Measurements from ENCODE around the gene ZNF384. TPM values are rescaled to one million over a fixed set of nuclear protein-coding genes. Genes with fewer than 3 reads are reported as not detected.

The ZNF384 gene
- total and polyA plus RNA-seq, 2 experiments from 2014 or later: 44.1 to 44.9 TPM

DNA sequence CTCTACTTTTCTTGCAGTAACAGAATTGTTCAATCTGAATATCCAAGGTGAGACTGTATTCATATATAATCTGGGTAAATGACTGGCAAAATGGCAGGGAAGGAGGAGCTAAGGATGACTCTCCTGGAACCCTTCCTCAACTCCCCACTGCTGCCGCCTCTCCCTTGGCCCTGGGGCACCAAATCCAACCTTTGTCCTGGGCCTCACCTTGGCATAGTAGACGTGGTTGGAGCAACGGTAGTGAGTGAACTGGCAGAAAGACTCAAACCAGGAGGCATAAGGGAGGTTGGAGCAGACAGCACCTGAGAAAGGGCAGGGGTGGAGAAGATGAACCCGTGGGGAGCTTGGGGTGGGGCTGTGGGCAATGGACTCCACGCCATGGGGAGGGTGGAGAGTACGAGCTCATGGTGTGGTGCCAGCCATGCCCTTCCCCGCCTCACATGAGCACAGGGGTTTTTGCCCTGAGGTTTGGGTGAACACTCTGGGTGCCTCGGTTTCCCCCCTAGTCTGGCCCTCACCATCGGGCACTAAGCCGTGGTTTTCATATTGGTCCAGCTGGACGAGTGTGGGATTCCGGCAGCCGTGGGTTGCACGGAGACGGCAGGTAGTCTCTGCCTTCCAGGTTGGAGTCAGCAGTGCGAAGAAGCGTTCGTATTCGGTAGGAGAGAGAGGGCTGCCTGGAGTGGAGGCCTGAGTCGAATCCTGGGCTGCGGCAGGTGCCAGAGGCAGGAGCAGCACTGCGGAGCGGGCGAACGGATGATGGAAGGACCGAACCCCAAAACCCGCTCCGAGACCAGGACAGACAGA, 42.7 kb downstream of the ZNF384 start:
- no peaks in the 10 kb centered on the region for H3K27me3 ChIP-seq
- DNase-seq (ENCODE audit: low read depth in 1 of 2, low spot score in 1 of 2): no peak
- peaks cover 6% of the 10 kb centered on the region for H3K36me3 ChIP-seq
- H3K4me3 ChIP-seq: peak overlapping the region; percentile 30
- H3K9me3 ChIP-seq (ENCODE audit: low read depth): no peaks in the 10 kb centered on the region
- TF ChIP-seq, protein P1, sequence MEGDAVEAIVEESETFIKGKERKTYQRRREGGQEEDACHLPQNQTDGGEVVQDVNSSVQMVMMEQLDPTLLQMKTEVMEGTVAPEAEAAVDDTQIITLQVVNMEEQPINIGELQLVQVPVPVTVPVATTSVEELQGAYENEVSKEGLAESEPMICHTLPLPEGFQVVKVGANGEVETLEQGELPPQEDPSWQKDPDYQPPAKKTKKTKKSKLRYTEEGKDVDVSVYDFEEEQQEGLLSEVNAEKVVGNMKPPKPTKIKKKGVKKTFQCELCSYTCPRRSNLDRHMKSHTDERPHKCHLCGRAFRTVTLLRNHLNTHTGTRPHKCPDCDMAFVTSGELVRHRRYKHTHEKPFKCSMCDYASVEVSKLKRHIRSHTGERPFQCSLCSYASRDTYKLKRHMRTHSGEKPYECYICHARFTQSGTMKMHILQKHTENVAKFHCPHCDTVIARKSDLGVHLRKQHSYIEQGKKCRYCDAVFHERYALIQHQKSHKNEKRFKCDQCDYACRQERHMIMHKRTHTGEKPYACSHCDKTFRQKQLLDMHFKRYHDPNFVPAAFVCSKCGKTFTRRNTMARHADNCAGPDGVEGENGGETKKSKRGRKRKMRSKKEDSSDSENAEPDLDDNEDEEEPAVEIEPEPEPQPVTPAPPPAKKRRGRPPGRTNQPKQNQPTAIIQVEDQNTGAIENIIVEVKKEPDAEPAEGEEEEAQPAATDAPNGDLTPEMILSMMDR (IDR thresholded peaks at IDR 0.05; ENCODE audit: low read depth, low read length): no peak
- H3K27ac ChIP-seq: no peak overlapping the region
- no peaks in the 10 kb centered on the region for H3K4me1 ChIP-seq (ENCODE audit: low read depth)

DNA sequence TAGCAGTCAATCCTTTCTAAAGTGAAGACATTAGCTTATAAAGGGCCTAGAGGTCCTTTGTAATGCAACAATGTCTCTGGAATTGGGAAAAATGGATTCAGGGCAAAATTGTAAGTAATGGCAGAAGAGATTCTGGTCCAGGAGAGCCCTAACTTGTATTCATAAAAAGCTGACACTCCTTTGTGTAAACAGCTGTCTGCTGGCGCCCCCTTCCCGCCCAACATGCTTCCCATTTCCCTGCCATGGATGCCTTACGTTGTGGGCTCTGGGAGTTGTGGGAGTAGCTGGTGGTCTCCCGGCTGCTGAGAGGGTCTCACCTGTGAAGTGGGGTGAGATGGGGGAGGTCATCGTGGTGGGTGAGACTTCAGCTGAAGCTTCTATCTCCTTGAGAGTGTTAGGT, 44.3 kb downstream of the ZNF384 start:
- Histone ChIP-seq H3K36me3 (no peaks in the 10 kb centered on the region), H3K27ac (no peak overlapping the region), H3K4me3 (no peak overlapping the region), H3K4me1 (ENCODE audit: low read depth) (no peaks in the 10 kb centered on the region), H3K9me3 (ENCODE audit: low read depth) (no peaks in the 10 kb centered on the region), H3K27me3 (no peaks in the 10 kb centered on the region)
- TF ChIP-seq, protein P1 (IDR thresholded peaks at IDR 0.05; ENCODE audit: low read depth, low read length): peak; percentile 29
- peak; percentile 25 to 53 for DNase-seq (ENCODE audit: low read depth in 1 of 2, low spot score in 1 of 2)

DNA sequence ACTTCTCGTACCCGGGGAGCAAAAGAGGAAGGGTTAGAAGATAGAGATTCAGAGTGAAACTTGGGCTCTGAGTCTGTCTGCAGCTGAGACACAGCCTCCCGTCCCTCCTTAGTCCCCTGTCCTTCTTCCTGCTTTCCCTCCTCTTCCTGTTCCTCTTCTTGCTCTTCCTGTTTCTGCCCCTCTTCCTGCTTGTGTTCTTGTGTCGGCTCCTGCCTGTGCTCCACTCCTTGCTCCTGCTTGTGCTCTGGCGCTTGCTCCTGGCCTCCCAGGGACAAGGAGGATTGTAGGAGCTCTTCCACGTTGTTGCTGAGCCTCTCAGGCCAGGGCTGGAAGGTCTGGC, 44.9 kb downstream of the ZNF384 start:
- DNase-seq (ENCODE audit: low read depth in 1 of 2, low spot score in 1 of 2): no peak
- no peaks in the 10 kb centered on the region for H3K36me3 ChIP-seq
- no peak overlapping the region for H3K27ac ChIP-seq

DNA sequence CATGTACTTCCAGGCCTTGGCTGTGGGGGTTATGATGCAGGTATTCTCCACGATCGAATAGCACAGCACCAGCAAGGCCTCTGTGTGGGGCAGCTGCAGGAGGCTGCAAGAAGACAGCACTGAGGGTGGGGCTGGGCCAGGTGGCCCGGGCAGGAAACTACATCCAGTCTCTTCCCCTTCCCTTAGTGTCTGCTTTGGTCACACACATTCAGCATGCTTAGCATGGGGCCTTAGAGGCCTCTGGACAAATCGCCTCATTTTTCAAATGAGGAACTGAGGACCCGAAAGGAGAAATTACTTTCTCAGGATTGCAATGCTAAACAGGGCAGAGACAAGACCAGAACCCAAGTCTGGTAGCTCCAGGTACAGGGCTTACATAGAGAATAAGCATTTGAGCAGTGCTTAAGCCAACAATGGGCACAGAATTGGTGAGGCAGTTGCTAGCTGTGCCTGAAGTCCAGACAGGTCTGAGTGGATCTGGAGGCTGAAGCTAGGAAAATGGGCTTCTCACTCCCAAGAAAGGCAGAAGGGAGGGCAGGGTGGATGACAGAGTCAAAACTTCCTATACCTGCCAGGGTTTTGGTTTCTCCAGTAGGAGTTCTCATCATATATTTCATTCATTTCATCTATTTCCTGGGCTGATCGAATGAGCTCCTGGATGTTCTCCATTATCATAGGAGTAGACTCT, 45.5 kb downstream of the ZNF384 start:
- Histone ChIP-seq H3K4me1 (ENCODE audit: low read depth) (no peaks in the 10 kb centered on the region), H3K9me3 (ENCODE audit: low read depth) (no peaks in the 10 kb centered on the region), H3K27ac (no peak overlapping the region), H3K36me3 (no peaks in the 10 kb centered on the region), H3K4me3 (no peak overlapping the region), H3K27me3 (no peaks in the 10 kb centered on the region)
- TF ChIP-seq, protein P1 (IDR thresholded peaks at IDR 0.05; ENCODE audit: low read depth, low read length): no peak
- DNase-seq (ENCODE audit: low read depth in 1 of 2, low spot score in 1 of 2): no peak

More for the DNA sequence above, 44.9 kb downstream of the ZNF384 start:
- Histone ChIP-seq H3K9me3 (ENCODE audit: low read depth) (no peaks in the 10 kb centered on the region), H3K4me1 (ENCODE audit: low read depth) (no peaks in the 10 kb centered on the region), H3K27me3 (no peaks in the 10 kb centered on the region), H3K4me3 (no peak overlapping the region)
- TF ChIP-seq, protein P1 (IDR thresholded peaks at IDR 0.05; ENCODE audit: low read depth, low read length): no peak

DNA sequence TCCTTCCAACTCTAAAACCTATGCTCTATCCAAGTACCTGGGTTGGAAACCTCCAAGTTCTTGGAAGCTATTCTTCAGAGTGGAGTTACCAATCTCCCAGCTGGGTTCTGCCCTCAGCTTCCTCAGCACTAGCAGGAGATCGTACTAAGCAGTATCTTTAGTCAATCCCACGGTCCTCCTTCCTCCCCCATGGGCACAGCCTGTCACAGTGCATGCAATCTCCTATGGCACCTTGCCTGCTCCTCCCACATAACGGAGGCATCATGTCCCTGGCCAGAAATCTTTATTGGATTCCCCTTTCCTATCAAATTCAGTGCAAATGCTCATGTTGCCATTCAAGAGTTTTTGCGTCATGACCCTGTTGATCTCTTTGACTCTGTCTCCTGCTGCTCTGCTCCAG, 48.0 kb downstream of the ZNF384 start:
- H3K4me3 ChIP-seq: no peak overlapping the region
- DNase-seq (ENCODE audit: low read depth in 1 of 2, low spot score in 1 of 2): no peak
- no peaks in the 10 kb centered on the region for H3K36me3 ChIP-seq
- TF ChIP-seq, protein P1 (IDR thresholded peaks at IDR 0.05; ENCODE audit: low read depth, low read length): no peak
- H3K9me3 ChIP-seq (ENCODE audit: low read depth): no peaks in the 10 kb centered on the region
- no peaks in the 10 kb centered on the region for H3K27me3 ChIP-seq
- no peak overlapping the region for H3K27ac ChIP-seq
- H3K4me1 ChIP-seq (ENCODE audit: low read depth): no peaks in the 10 kb centered on the region
